CD4-positive, alpha-beta memory T cell (primary cell): ENCODE measurements around the gene CHTF18. TPM values are rescaled to one million over a fixed set of nuclear protein-coding genes. Genes with fewer than 3 reads are reported as not detected.

Experiments
- CTCF ChIA-PET: fragments of 350-600 bp; sonication (Branson Sonifier 250); formaldehyde crosslinking; loops from one replicate; lab custom pipeline; 2021; ENCODE audit warnings: inconsistent platforms; ENCODE audit not compliant: partially characterized antibody; lab: Charles Lee
- POLR2A ChIA-PET: fragments of 350-600 bp; sonication (Branson Sonifier 250); formaldehyde crosslinking; loops from one replicate; lab custom pipeline; 2021; ENCODE audit not compliant: partially characterized antibody; lab: Charles Lee
- DNase-seq, 5 donors: peaks; one replicate each; pipeline versions ENCODE4 v3.0.0 to v3.0.0-alpha.2; 2020 to 2022; ENCODE audit warnings: mixed read lengths in 1 of 5
- H3K27ac ChIP-seq: one replicate; pipeline ENCODE4 v1.7.0; 2013; ENCODE audit warnings: low read depth, low read length
- H3K27me3 ChIP-seq: 2 replicates; pipeline ENCODE4 v1.7.0; 2013; ENCODE audit warnings: mild to moderate bottlenecking, low read length, moderate library complexity; ENCODE audit not compliant: insufficient read depth
- H3K36me3 ChIP-seq: 2 replicates; pipeline ENCODE4 v1.7.0; 2013; ENCODE audit warnings: mild to moderate bottlenecking, low read length, moderate library complexity; ENCODE audit not compliant: insufficient read depth
- H3K4me1 ChIP-seq: 2 replicates; pipeline ENCODE4 v1.7.0; 2013; ENCODE audit warnings: mild to moderate bottlenecking, low read length, moderate library complexity; ENCODE audit not compliant: insufficient read depth
- H3K4me3 ChIP-seq, 2 donors: one replicate each; pipeline ENCODE4 v1.7.0; 2013; ENCODE audit warnings: low read length in 2 of 2, mild to moderate bottlenecking in 1 of 2
- H3K9me3 ChIP-seq, 2 donors: one replicate each; pipeline ENCODE4 v1.7.0; 2013; ENCODE audit warnings: low read length in 2 of 2, control low read depth in 1 of 2; ENCODE audit not compliant: control insufficient read depth in 1 of 2
- H3K27ac Mint-ChIP-seq, 7 donors: one replicate each; pipeline ENCODE4 v1.8.0; 2020 to 2021; ENCODE audit warnings: mixed read lengths in 7 of 7, mild to moderate bottlenecking in 6 of 7, inconsistent platforms in 3 of 7, moderate library complexity in 3 of 7
- H3K27me3 Mint-ChIP-seq, 2 donors: one replicate each; pipeline ENCODE4 v1.8.0; 2020 to 2021; ENCODE audit warnings: mixed read lengths in 2 of 2
- H3K36me3 Mint-ChIP-seq, 2 donors: one replicate each; pipeline ENCODE4 v1.8.0; 2020 to 2021; ENCODE audit warnings: mixed read lengths in 2 of 2, inconsistent platforms in 1 of 2, mild to moderate bottlenecking in 1 of 2
- H3K4me1 Mint-ChIP-seq, 4 donors: one replicate each; pipeline ENCODE4 v1.8.0; 2020 to 2021; ENCODE audit warnings: mixed read lengths in 4 of 4, mild to moderate bottlenecking in 1 of 4
- H3K4me3 Mint-ChIP-seq, 8 donors: one replicate each; pipeline ENCODE4 v1.8.0; 2020 to 2021; ENCODE audit warnings: mixed read lengths in 8 of 8, mild to moderate bottlenecking in 7 of 8, moderate library complexity in 6 of 8, inconsistent platforms in 3 of 8
- H3K9me3 Mint-ChIP-seq, 8 donors: one replicate each; pipeline ENCODE4 v1.8.0; 2020 to 2021; ENCODE audit warnings: mixed read lengths in 8 of 8, mild to moderate bottlenecking in 5 of 8, inconsistent platforms in 3 of 8, moderate library complexity in 1 of 8
- intact Hi-C: fragments of 100-400 bp; cut with micrococcal nuclease; formaldehyde crosslinking; loops from one replicate; pipeline ENCODE4 v1.15.1; 2023
- microRNA-seq: library from miRNA; unstranded; fragments of <30 nt; microRNA quantifications from one replicate; pipeline ENCODE4 v1.2.0, GENCODE V29; 2021; ENCODE audit warnings: borderline replicate concordance, borderline number of aligned reads, borderline microRNAs expressed, mixed read lengths
- polyA plus RNA-seq, 2 donors: library from polyadenylated mRNA; unstranded; fragments of 300-500 nt; fragmentation: Illumina TruSeq; gene quantifications; one replicate each; pipeline ENCODE4 v1.2.3, GENCODE V29; 2021
- total RNA-seq, 2 experiments: library from RNA; stranded (reverse); gene quantifications; one replicate each; pipeline ENCODE4 v1.2.3, GENCODE V29; 2021

Gene CHTF18
- total and polyA plus RNA-seq, 4 experiments from 2014 or later, result 3.0 to 46.9 (median 24.0) TPM

DNA sequence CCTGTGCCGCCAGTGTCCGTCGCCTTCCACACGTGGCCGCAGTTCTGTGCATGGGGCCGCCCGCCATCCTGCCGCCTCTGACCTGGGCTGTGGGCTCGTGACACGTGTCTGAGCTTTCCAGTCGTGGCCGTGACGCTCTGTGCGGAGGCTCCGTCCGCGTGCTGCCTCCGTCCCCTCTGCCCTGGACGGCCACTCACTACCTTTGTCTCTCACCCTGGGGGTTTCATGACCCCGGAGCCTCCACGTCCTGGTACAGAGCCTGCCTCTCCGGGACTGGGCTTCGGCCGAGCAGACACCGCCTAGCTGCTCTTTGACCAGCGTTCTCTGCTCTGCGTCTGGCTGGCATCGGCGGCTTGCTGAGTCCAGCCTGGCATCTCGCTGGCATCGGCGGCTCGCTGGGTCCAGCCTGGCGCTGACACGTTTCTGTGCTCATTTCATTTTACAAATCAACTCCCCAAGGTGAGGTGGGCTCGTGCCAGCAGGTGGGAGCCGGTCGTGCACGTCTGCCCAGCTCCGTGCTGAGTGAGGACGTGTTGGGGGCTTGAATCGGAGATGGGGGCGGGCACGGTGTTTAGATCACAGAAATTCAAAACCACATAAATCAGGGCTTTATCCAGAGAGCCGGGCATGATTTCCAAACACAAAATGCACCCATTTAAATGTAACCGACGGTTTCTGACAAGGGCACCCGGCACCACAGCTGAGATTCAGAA is 56.4 kb downstream of the CHTF18 start:
- H3K27me3 Mint-ChIP-seq, result no peaks in the 10 kb centered on the region
- Histone ChIP-seq H3K27ac (no peak overlapping the region), H3K4me1 (no peaks in the 10 kb centered on the region), H3K27me3 (no peaks in the 10 kb centered on the region), H3K36me3 (no peaks in the 10 kb centered on the region), H3K4me3 (no peak overlapping the region), H3K9me3 (no peaks in the 10 kb centered on the region)
- H3K4me1 Mint-ChIP-seq, result no peaks in the 10 kb centered on the region
- no peaks in the 10 kb centered on the region for H3K36me3 Mint-ChIP-seq
- POLR2A ChIA-PET, result no interaction called here
- DNase-seq, result no peak
- intact Hi-C loops, result no loop called here
- CTCF ChIA-PET, result no interaction called here
- peaks cover 0 to 2% (median 0%) of the 10 kb centered on the region in 8 donors for H3K9me3 Mint-ChIP-seq
- no peak overlapping the region for H3K27ac Mint-ChIP-seq
- H3K4me3 Mint-ChIP-seq, result no peak overlapping the region

DNA sequence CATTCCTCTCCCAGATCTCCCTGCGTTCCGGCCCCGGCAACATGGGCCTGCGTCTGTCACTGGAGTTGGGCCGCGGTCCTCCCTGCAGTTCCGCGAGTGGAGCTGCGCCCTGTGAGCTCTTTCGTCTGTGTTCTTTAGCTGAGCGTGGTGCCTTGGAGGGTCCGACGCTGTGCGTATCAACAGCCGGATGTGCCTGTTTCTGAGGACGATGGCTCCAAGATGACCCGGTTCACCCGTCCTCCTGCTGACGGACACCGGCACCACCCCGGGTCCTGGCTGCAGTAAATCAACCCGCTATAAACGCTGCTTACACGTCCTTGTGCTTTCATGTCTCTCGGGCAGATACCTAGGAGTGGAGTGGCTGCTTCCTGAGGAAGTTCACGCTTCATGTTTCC is 56.9 kb downstream of the CHTF18 start:
- Histone ChIP-seq H3K9me3 (no peaks in the 10 kb centered on the region), H3K4me3 (no peak overlapping the region), H3K4me1 (no peaks in the 10 kb centered on the region), H3K27me3 (no peaks in the 10 kb centered on the region), H3K36me3 (no peaks in the 10 kb centered on the region), H3K27ac (no peak overlapping the region)
- H3K36me3 Mint-ChIP-seq, result no peaks in the 10 kb centered on the region
- no peaks in the 10 kb centered on the region for H3K27me3 Mint-ChIP-seq
- ChIA-PET POLR2A (no interaction called here), CTCF (no interaction called here)
- peaks cover 0 to 2% (median 0%) of the 10 kb centered on the region in 8 donors for H3K9me3 Mint-ChIP-seq
- peaks cover 0 to 4% (median 0%) of the 10 kb centered on the region in 4 donors for H3K4me1 Mint-ChIP-seq
- no peak overlapping the region for H3K4me3 Mint-ChIP-seq
- no peak overlapping the region for H3K27ac Mint-ChIP-seq
- intact Hi-C loops, result no loop called here
- DNase-seq, result no peak

DNA sequence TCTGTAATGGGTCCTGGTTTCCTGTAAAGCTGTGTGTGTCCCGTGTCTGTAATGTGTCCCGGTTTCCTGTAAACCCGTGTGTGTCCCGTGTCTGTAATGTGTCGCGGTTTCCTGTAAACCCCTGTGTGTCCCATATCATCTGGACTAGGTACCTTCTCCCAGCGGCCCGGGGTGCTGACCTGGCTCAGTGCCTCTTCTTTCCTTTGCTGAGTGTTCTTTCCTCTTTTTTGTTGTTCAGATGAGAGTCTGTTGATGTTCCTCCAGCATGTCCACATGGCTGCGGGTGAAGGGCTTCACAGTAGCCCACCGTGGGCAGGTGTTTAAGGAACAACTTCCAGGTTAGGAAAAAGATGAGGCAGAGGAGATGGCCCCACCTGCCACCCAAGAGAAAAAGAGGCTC is 58.7 kb downstream of the CHTF18 start:
- Histone ChIP-seq H3K27me3 (no peaks in the 10 kb centered on the region), H3K4me3 (no peak overlapping the region), H3K4me1 (no peaks in the 10 kb centered on the region), H3K27ac (no peak overlapping the region), H3K9me3 (no peaks in the 10 kb centered on the region), H3K36me3 (no peaks in the 10 kb centered on the region)
- Mint-ChIP-seq H3K9me3 (peaks cover 0 to 2% (median 0%) of the 10 kb centered on the region in 8 donors), H3K27ac (no peak overlapping the region), H3K4me3 (no peak overlapping the region), H3K36me3 (no peaks in the 10 kb centered on the region), H3K4me1 (peaks cover 0 to 4% (median 0%) of the 10 kb centered on the region in 4 donors), H3K27me3 (no peaks in the 10 kb centered on the region)
- ChIA-PET CTCF (no interaction called here), POLR2A (no interaction called here)
- DNase-seq, result no peak
- intact Hi-C loops, result no loop called here

Small RNAs within 50 kb of the gene (microRNA-seq; reads per million reads assigned to microRNA genes)
- gene MIR662, result not detected

Other genes starting within 250 kb of the CHTF18 start
- not detected for gene PRR35, start 228.2 kb upstream of the CHTF18 start, total RNA-seq
- not detected for gene PRR35, start 228.2 kb upstream of the CHTF18 start, polyA plus RNA-seq
- 1 to 10 TPM; 2.4 to 3.2 TPM for gene NHLRC4, start 221.6 kb upstream of the CHTF18 start, total RNA-seq
- gene NHLRC4, start 221.6 kb upstream of the CHTF18 start, polyA plus RNA-seq, result 1 to 10 TPM; 2.1 to 2.7 TPM
- 10 to 100 TPM; 61.4 to 63.3 TPM for gene PIGQ, start 218.7 kb upstream of the CHTF18 start, total RNA-seq
- gene PIGQ, start 218.7 kb upstream of the CHTF18 start, polyA plus RNA-seq, result 10 to 100 TPM in 1 of 2 donors, 1 to 10 TPM in 1; 7.2 to 12.5 TPM
- gene RAB40C, start 198.6 kb upstream of the CHTF18 start, total RNA-seq, result 10 to 100 TPM; 22.0 to 25.6 TPM
- 10 to 100 TPM in 1 of 2 donors, 1 to 10 TPM in 1; 6.8 to 17.7 TPM for gene RAB40C, start 198.6 kb upstream of the CHTF18 start, polyA plus RNA-seq
- under 1 TPM; 0.67 to 0.86 TPM for gene WFIKKN1, start 157.6 kb upstream of the CHTF18 start, total RNA-seq
- under 1 TPM in 1 of 2 donors, not detected in 1; 0.09 TPM for gene WFIKKN1, start 157.6 kb upstream of the CHTF18 start, polyA plus RNA-seq
- 10 to 100 TPM; 68.4 to 74.1 TPM for gene METTL26, start 152.3 kb upstream of the CHTF18 start, total RNA-seq
- gene METTL26, start 152.3 kb upstream of the CHTF18 start, polyA plus RNA-seq, result 100 to 1,000 TPM in 1 of 2 donors, 10 to 100 TPM in 1; 90.1 to 106 TPM
- 10 to 100 TPM; 28.3 to 30.5 TPM for gene MCRIP2, start 146.8 kb upstream of the CHTF18 start, total RNA-seq
- gene MCRIP2, start 146.8 kb upstream of the CHTF18 start, polyA plus RNA-seq, result 10 to 100 TPM; 34.6 to 45.5 TPM
- 10 to 100 TPM; 18.0 to 19.7 TPM for gene WDR90, start 139.3 kb upstream of the CHTF18 start, total RNA-seq
- gene WDR90, start 139.3 kb upstream of the CHTF18 start, polyA plus RNA-seq, result 1 to 10 TPM in 1 of 2 donors, under 1 TPM in 1; 0.96 to 1.7 TPM
- gene RHOT2, start 120.5 kb upstream of the CHTF18 start, total RNA-seq, result 100 to 1,000 TPM; 254 to 263 TPM
- gene RHOT2, start 120.5 kb upstream of the CHTF18 start, polyA plus RNA-seq, result 10 to 100 TPM; 46.6 to 54.3 TPM
- gene RHBDL1, start 112.9 kb upstream of the CHTF18 start, total RNA-seq, result 1 to 10 TPM; 2.2 to 2.4 TPM
- gene RHBDL1, start 112.9 kb upstream of the CHTF18 start, polyA plus RNA-seq, result 1 to 10 TPM; 2.1 to 2.8 TPM
- gene STUB1, start 108.2 kb upstream of the CHTF18 start, total RNA-seq, result 100 to 1,000 TPM in 1 of 2 experiments, 10 to 100 TPM in 1; 97.2 to 110 TPM
- gene STUB1, start 108.2 kb upstream of the CHTF18 start, polyA plus RNA-seq, result 100 to 1,000 TPM; 147 to 181 TPM
- gene JMJD8, start 104.3 kb upstream of the CHTF18 start, total RNA-seq, result 10 to 100 TPM; 45.0 to 49.0 TPM
- gene JMJD8, start 104.3 kb upstream of the CHTF18 start, polyA plus RNA-seq, result 10 to 100 TPM; 43.9 to 60.3 TPM
- 10 to 100 TPM; 15.5 to 16.1 TPM for gene WDR24, start 98.2 kb upstream of the CHTF18 start, total RNA-seq
- 10 to 100 TPM; 10.2 to 12.2 TPM for gene WDR24, start 98.2 kb upstream of the CHTF18 start, polyA plus RNA-seq
- gene FBXL16, start 82.8 kb upstream of the CHTF18 start, total RNA-seq, result 10 to 100 TPM; 58.4 to 59.5 TPM
- gene FBXL16, start 82.8 kb upstream of the CHTF18 start, polyA plus RNA-seq, result 10 to 100 TPM in 1 of 2 donors, 1 to 10 TPM in 1; 9.3 to 38.6 TPM
- 1 to 10 TPM; 6.9 to 7.7 TPM for gene METRN, start 73.5 kb upstream of the CHTF18 start, total RNA-seq
- 10 to 100 TPM in 1 of 2 donors, 1 to 10 TPM in 1; 8.3 to 18.8 TPM for gene METRN, start 73.5 kb upstream of the CHTF18 start, polyA plus RNA-seq
- 10 to 100 TPM; 21.5 to 23.5 TPM for gene ANTKMT, start 67.5 kb upstream of the CHTF18 start, total RNA-seq
- gene ANTKMT, start 67.5 kb upstream of the CHTF18 start, polyA plus RNA-seq, result 10 to 100 TPM; 14.5 to 36.4 TPM
- 1 to 10 TPM; 4.5 to 5.1 TPM for gene CCDC78, start 62.2 kb upstream of the CHTF18 start, total RNA-seq
- not detected for gene CCDC78, start 62.2 kb upstream of the CHTF18 start, polyA plus RNA-seq
- gene HAGHL, start 61.5 kb upstream of the CHTF18 start, total RNA-seq, result 10 to 100 TPM; 17.2 to 24.4 TPM
- 1 to 10 TPM; 2.2 to 4.0 TPM for gene HAGHL, start 61.5 kb upstream of the CHTF18 start, polyA plus RNA-seq
- 10 to 100 TPM; 58.2 TPM for gene CIAO3, start 47.6 kb upstream of the CHTF18 start, total RNA-seq
- gene CIAO3, start 47.6 kb upstream of the CHTF18 start, polyA plus RNA-seq, result 10 to 100 TPM; 10.8 to 26.1 TPM
- gene MSLN, start 27.9 kb upstream of the CHTF18 start, total RNA-seq, result not detected
- not detected for gene MSLN, start 27.9 kb upstream of the CHTF18 start, polyA plus RNA-seq
- 10 to 100 TPM; 26.9 to 31.1 TPM for gene RPUSD1, start 239 bp upstream of the CHTF18 start, total RNA-seq
- 10 to 100 TPM; 19.9 to 29.7 TPM for gene RPUSD1, start 239 bp upstream of the CHTF18 start, polyA plus RNA-seq
- gene GNG13, start 12.1 kb downstream of the CHTF18 start, total RNA-seq, result not detected
- not detected for gene GNG13, start 12.1 kb downstream of the CHTF18 start, polyA plus RNA-seq
- gene LMF1, start 182.4 kb downstream of the CHTF18 start, total RNA-seq, result 10 to 100 TPM; 50.0 to 59.7 TPM
- 10 to 100 TPM in 1 of 2 donors, 1 to 10 TPM in 1; 8.5 to 15.2 TPM for gene LMF1, start 182.4 kb downstream of the CHTF18 start, polyA plus RNA-seq
- 1 to 10 TPM; 3.1 to 3.4 TPM for gene SOX8, start 193.2 kb downstream of the CHTF18 start, total RNA-seq
- 1 to 10 TPM in 1 of 2 donors, under 1 TPM in 1; 0.47 to 1.6 TPM for gene SOX8, start 193.2 kb downstream of the CHTF18 start, polyA plus RNA-seq